Activated naive CD8-positive, alpha-beta T cell treated with anti-CD3 and anti-CD28 coated beads for 36 hours (primary cell): ENCODE measurements around the gene ZNF624. TPM values are rescaled to one million over a fixed set of nuclear protein-coding genes. Genes with fewer than 3 reads are reported as not detected.

Experiments
- total RNA-seq, 2 experiments: library from RNA; stranded (reverse); gene quantifications; one replicate each; pipeline ENCODE4 v1.2.3, GENCODE V29; 2021

Gene ZNF624
- total RNA-seq, 2 experiments from 2014 or later: 3.9 to 4.0 TPM

Other genes with a start within 250 kb of the ZNF624 start
- gene TRPV2, start 238.3 kb downstream of the ZNF624 start, total RNA-seq: 10 to 100 TPM; 34.4 to 40.2 TPM
- 1 to 10 TPM; 1.5 to 1.7 TPM for gene LRRC75A, start 161.7 kb downstream of the ZNF624 start, total RNA-seq
- gene ZNF287, start 84.6 kb downstream of the ZNF624 start, total RNA-seq: 1 to 10 TPM; 7.2 to 9.8 TPM
- gene CCDC144A, start 36.4 kb upstream of the ZNF624 start, total RNA-seq: 1 to 10 TPM; 2.0 to 2.1 TPM